Muscle of back (tissue), 11 donors: ENCODE data around the gene ASB15. TPM values are rescaled to one million over a fixed set of nuclear protein-coding genes. Genes with fewer than 3 reads are reported as not detected.
"Not testable (repeated sequence)": the region's sequence is repeated elsewhere in the genome, so short reads cannot be mapped to it uniquely, and the experiment has no call there.

Experiments
- DNase-seq, 3 donors: peaks; one replicate each; pipeline versions ENCODE4 v3.0.0 to v3.0.0-alpha.2; 2013
- polyA plus RNA-seq, 10 donors: library from polyadenylated mRNA; unstranded; fragments of 120-200 nt; gene quantifications; one replicate each; pipeline ENCODE4 v1.2.1, GENCODE V29; 2013; ENCODE audit not compliant: insufficient read length in 10 of 10

ASB15 gene
- polyA plus RNA-seq, 10 donors: 2.0 to 8.0 (median 4.9) TPM

GRCh38 chr7:123594813-123595241 lies 6.8 kb upstream of the ASB15 start:
- DNase-seq: no peak

- no peak for DNase-seq
Observed at GRCh38 chr7:123598657-123599056, 3.0 kb upstream of the ASB15 start.

GRCh38 chr7:123599766-123600165 lies 1.9 kb upstream of the ASB15 start:
- DNase-seq: no peak

GRCh38 chr7:123600876-123601275 lies 745 bp upstream of the ASB15 start:
- no peak for DNase-seq

- no peak for DNase-seq
Observed at GRCh38 chr7:123602648-123603047, 1.0 kb downstream of the ASB15 start.

GRCh38 chr7:123604739-123605138 lies 3.1 kb downstream of the ASB15 start:
- DNase-seq: no peak

- DNase-seq: no peak
Observed at GRCh38 chr7:123607423-123607975, 5.9 kb downstream of the ASB15 start.

GRCh38 chr7:123608991-123609882 lies 7.6 kb downstream of the ASB15 start:
- DNase-seq: peak in 2 of 3 donors; percentile 13 to 18

GRCh38 chr7:123609883-123610239 lies 8.2 kb downstream of the ASB15 start:
- no peak for DNase-seq

- no peak for DNase-seq
Observed at GRCh38 chr7:123612024-123612423, 10.4 kb downstream of the ASB15 start.

- no peak for DNase-seq
Observed at GRCh38 chr7:123615344-123615743, 13.7 kb downstream of the ASB15 start.

- no peak for DNase-seq
Observed at GRCh38 chr7:123616223-123616622, 14.6 kb downstream of the ASB15 start.

- no peak for DNase-seq
Observed at GRCh38 chr7:123621707-123622106, 20.1 kb downstream of the ASB15 start.

- DNase-seq: peak in 1 of 3 donors; percentile 17
Observed at GRCh38 chr7:123622660-123623386, 21.2 kb downstream of the ASB15 start.

GRCh38 chr7:123624527-123625183 lies 23.0 kb downstream of the ASB15 start:
- DNase-seq: no peak

- DNase-seq: no peak
Observed at GRCh38 chr7:123625254-123625653, 23.6 kb downstream of the ASB15 start.

GRCh38 chr7:123627851-123628250 lies 26.2 kb downstream of the ASB15 start:
- no peak for DNase-seq

- no peak for DNase-seq
Observed at GRCh38 chr7:123628829-123629228, 27.2 kb downstream of the ASB15 start.

GRCh38 chr7:123629281-123629680 lies 27.7 kb downstream of the ASB15 start:
- DNase-seq: no peak

GRCh38 chr7:123632808-123633207 lies 31.2 kb downstream of the ASB15 start:
- DNase-seq: no peak

GRCh38 chr7:123633553-123633952 lies 31.9 kb downstream of the ASB15 start:
- no peak for DNase-seq

- not testable (repeated sequence) for DNase-seq
Observed at GRCh38 chr7:123634011-123634573, 32.5 kb downstream of the ASB15 start.
